Naive thymus-derived CD8-positive, alpha-beta T cell (primary cell): Measurements from ENCODE around the gene MACROH2A2. TPM values are rescaled to one million over a fixed set of nuclear protein-coding genes. Genes with fewer than 3 reads are reported as not detected.

ENCODE experiments used
- ATAC-seq, 2 donors: fragments of 150-1000 bp; cut with Tn5 transposase in 1 of 2; sonication (Bioruptor Pico), chemical (Tn5 transposase) in 1 of 2; 1 replicate in 1 of 2; 2 replicates in 1 of 2; pipeline ENCODE4 v1.10.0; 2021; ENCODE audit warnings: mild to moderate bottlenecking in 2 of 2, moderate library complexity in 2 of 2
- POLR2A ChIA-PET: fragments of 350-600 bp; sonication (Branson Sonifier 250); formaldehyde crosslinking; loops from one replicate; lab custom pipeline; 2021; ENCODE audit warnings: antibody characterized with exemption; lab: Charles Lee
- DNase-seq, 10 donors: peaks; one replicate each; pipeline versions ENCODE4 v3.0.0 to v3.0.0-alpha.2; 2020 to 2022
- H3K27ac Mint-ChIP-seq, 10 donors: one replicate each; pipeline ENCODE4 v1.8.0; 2020 to 2022; ENCODE audit warnings: mild to moderate bottlenecking in 10 of 10, mixed read lengths in 10 of 10, moderate library complexity in 4 of 10, inconsistent platforms in 1 of 10
- H3K27me3 Mint-ChIP-seq, 5 donors: one replicate each; pipeline ENCODE4 v1.8.0; 2021 to 2022; ENCODE audit warnings: mixed read lengths in 5 of 5
- H3K36me3 Mint-ChIP-seq, 3 donors: one replicate each; pipeline ENCODE4 v1.8.0; 2020 to 2022; ENCODE audit warnings: mixed read lengths in 3 of 3, mild to moderate bottlenecking in 2 of 3, inconsistent platforms in 1 of 3
- H3K4me1 Mint-ChIP-seq, 4 donors: one replicate each; pipeline ENCODE4 v1.8.0; 2021 to 2022; ENCODE audit warnings: mixed read lengths in 4 of 4
- H3K4me3 Mint-ChIP-seq, 10 donors: one replicate each; pipeline ENCODE4 v1.8.0; 2020 to 2022; ENCODE audit warnings: mild to moderate bottlenecking in 10 of 10, mixed read lengths in 10 of 10, moderate library complexity in 6 of 10, inconsistent platforms in 1 of 10
- H3K9me3 Mint-ChIP-seq, 9 donors: one replicate each; pipeline ENCODE4 v1.8.0; 2020 to 2022; ENCODE audit warnings: mixed read lengths in 9 of 9, mild to moderate bottlenecking in 3 of 9, inconsistent platforms in 1 of 9, moderate library complexity in 1 of 9
- polyA plus RNA-seq, 3 donors: library from polyadenylated mRNA; unstranded; fragments of 300-500 nt; fragmentation: Illumina TruSeq; gene quantifications; one replicate each; pipeline ENCODE4 v1.2.3, GENCODE V29; 2021
- total RNA-seq, 8 experiments: library from RNA in 2 of 8; stranded (reverse) in 2 of 8; gene quantifications; one replicate each; pipeline ENCODE4 v1.2.3 and lab custom pipeline; 2021 to 2026

Gene MACROH2A2
- total and polyA plus RNA-seq, 5 experiments from 2014 or later = 6.1 to 7.2 (median 6.7) TPM

DNA sequence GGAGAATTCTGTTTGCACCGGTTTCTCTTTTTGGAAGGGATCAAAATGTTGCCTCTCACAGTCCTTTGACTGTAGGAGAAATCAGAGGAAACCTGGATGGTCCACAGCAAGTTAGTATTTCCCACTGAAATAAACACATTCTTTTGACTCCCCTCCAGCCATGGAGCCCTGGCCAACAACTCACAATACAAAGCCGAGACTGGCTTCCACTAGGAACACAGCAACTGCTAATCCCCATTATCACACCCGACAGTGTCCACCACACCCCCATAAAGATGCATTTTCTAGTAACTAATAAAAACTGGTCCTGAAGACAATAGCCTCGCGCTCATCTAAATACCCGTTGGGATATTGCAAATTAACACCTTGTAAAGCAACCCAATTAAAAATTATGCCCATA lies 798 bp upstream of the MACROH2A2 start:
- POLR2A ChIA-PET = no interaction called here
- no peak for ATAC-seq
- H3K4me1 Mint-ChIP-seq = peaks cover 4 to 11% (median 10%) of the 10 kb centered on the region in 4 donors
- no peaks in the 10 kb centered on the region for H3K9me3 Mint-ChIP-seq
- H3K4me3 Mint-ChIP-seq = peak overlapping the region in 6 of 10 donors; percentile 82 to 90 (median 83)
- no peak overlapping the region for H3K27ac Mint-ChIP-seq
- no peaks in the 10 kb centered on the region for H3K36me3 Mint-ChIP-seq
- no peak for DNase-seq
- H3K27me3 Mint-ChIP-seq = peaks cover 20 to 48% (median 39%) of the 10 kb centered on the region in 5 donors

- Mint-ChIP-seq H3K9me3 (no peaks in the 10 kb centered on the region), H3K4me1 (peaks cover 4 to 11% (median 10%) of the 10 kb centered on the region in 4 donors), H3K36me3 (no peaks in the 10 kb centered on the region), H3K27me3 (peaks cover 20 to 51% (median 39%) of the 10 kb centered on the region in 5 donors), H3K27ac (peak overlapping the region in 1 of 10 donors; percentile 44), H3K4me3 (peak overlapping the region; percentile 18 to 90 (median 76))
- DNase-seq (no peak), ATAC-seq (no peak)
- POLR2A ChIA-PET = no interaction called here
These were observed 683 bp downstream of the MACROH2A2 start for GRCh38 chr10:70053218-70053840.

DNA sequence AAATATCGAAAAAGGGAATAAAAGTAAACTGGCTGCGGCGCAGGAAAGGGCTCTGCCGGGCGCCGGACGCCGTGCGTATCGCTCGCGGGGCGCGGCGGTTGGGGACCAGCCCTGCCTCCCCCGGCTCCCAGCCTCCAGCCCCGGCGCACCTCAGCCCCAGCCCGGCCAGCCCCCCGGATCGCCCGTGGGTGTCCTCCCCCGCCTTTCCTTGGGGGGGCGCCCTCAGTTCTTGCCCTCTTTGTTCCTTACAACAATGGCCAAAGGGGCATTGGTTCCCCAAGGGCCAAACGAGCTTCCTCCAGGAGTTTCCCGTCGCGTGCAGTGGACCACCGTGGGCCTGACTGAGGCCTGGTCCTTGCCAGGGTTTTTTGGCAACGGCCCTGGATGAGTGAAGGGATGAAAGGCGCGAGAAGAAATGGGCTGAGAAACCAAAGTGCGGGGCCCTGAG lies 1.2 kb downstream of the MACROH2A2 start:
- Mint-ChIP-seq H3K27me3 (peaks cover 20 to 51% (median 39%) of the 10 kb centered on the region in 5 donors), H3K36me3 (no peaks in the 10 kb centered on the region), H3K9me3 (no peaks in the 10 kb centered on the region), H3K4me1 (peaks cover 4 to 11% (median 10%) of the 10 kb centered on the region in 4 donors), H3K4me3 (peak overlapping the region in 4 of 10 donors; percentile 40 to 82 (median 64)), H3K27ac (no peak overlapping the region)
- peak in 1 of 10 donors; percentile 1 for DNase-seq
- ATAC-seq = no peak
- POLR2A ChIA-PET = no interaction called here

- ATAC-seq (no peak), DNase-seq (no peak)
- POLR2A ChIA-PET = no interaction called here
These were observed 2.3 kb downstream of the MACROH2A2 start for GRCh38 chr10:70054902-70055301.

GRCh38 chr10:70055550-70055949 lies 2.9 kb downstream of the MACROH2A2 start:
- DNase-seq (no peak), ATAC-seq (no peak)
- Mint-ChIP-seq H3K9me3 (no peaks in the 10 kb centered on the region), H3K27me3 (peaks cover 20 to 44% (median 38%) of the 10 kb centered on the region in 5 donors), H3K4me3 (no peak overlapping the region), H3K4me1 (peaks cover 4 to 11% (median 10%) of the 10 kb centered on the region in 4 donors), H3K36me3 (no peaks in the 10 kb centered on the region), H3K27ac (peak overlapping the region in 1 of 10 donors; percentile 5)
- POLR2A ChIA-PET = no interaction called here

More at GRCh38 chr10:70054902-70055301, 2.3 kb downstream of the MACROH2A2 start:
- Mint-ChIP-seq H3K4me1 (peaks cover 4 to 11% (median 10%) of the 10 kb centered on the region in 4 donors), H3K27ac (no peak overlapping the region), H3K9me3 (no peaks in the 10 kb centered on the region), H3K4me3 (peak overlapping the region in 9 of 10 donors; percentile 6 to 82 (median 40)), H3K27me3 (peaks cover 20 to 47% (median 39%) of the 10 kb centered on the region in 5 donors), H3K36me3 (no peaks in the 10 kb centered on the region)

GRCh38 chr10:70057306-70057705 lies 4.7 kb downstream of the MACROH2A2 start:
- H3K4me3 Mint-ChIP-seq = no peak overlapping the region
- no peaks in the 10 kb centered on the region for H3K9me3 Mint-ChIP-seq
- peaks cover 8 to 28% (median 24%) of the 10 kb centered on the region in 5 donors for H3K27me3 Mint-ChIP-seq
- H3K27ac Mint-ChIP-seq = no peak overlapping the region
- ATAC-seq (no peak), DNase-seq (no peak)
- H3K36me3 Mint-ChIP-seq = no peaks in the 10 kb centered on the region
- POLR2A ChIA-PET = no interaction called here
- H3K4me1 Mint-ChIP-seq = peaks cover 1 to 8% (median 5%) of the 10 kb centered on the region in 4 donors

DNA sequence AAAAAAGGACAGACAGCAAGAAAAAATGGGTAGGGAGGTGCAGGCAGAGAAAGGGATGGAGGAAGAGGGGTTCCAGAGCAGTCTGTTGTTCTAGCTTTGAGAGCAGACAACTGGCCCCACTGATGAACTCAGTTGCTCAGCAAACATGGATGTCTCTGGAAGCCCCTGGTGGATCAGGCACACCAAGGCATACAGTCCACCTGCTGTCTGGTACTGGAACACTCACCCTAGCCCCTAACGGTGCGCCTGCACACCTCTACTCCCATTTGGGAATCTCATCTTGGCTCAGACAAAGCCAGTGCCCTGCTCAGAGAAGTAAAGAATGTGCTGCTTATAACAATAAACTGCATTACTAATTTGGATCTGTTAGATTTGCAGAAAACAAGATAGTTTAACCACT lies 7.7 kb downstream of the MACROH2A2 start:
- H3K4me3 Mint-ChIP-seq = no peak overlapping the region
- H3K9me3 Mint-ChIP-seq = no peaks in the 10 kb centered on the region
- POLR2A ChIA-PET = no interaction called here
- ATAC-seq (no peak), DNase-seq (no peak)
- peaks cover 0 to 14% (median 3%) of the 10 kb centered on the region in 5 donors for H3K27me3 Mint-ChIP-seq
- H3K36me3 Mint-ChIP-seq = no peaks in the 10 kb centered on the region
- H3K27ac Mint-ChIP-seq = no peak overlapping the region
- H3K4me1 Mint-ChIP-seq = no peaks in the 10 kb centered on the region

- peaks cover 0 to 2% (median 0%) of the 10 kb centered on the region in 4 donors for H3K4me1 Mint-ChIP-seq
- DNase-seq = no peak
- peaks cover 0 to 2% (median 0%) of the 10 kb centered on the region in 5 donors for H3K27me3 Mint-ChIP-seq
- H3K4me3 Mint-ChIP-seq = no peak overlapping the region
- H3K27ac Mint-ChIP-seq = no peak overlapping the region
- no peak for ATAC-seq
- POLR2A ChIA-PET = no interaction called here
- H3K36me3 Mint-ChIP-seq = no peaks in the 10 kb centered on the region
- H3K9me3 Mint-ChIP-seq = no peaks in the 10 kb centered on the region
These were observed 10.9 kb downstream of the MACROH2A2 start for GRCh38 chr10:70063418-70064098.

- H3K4me3 Mint-ChIP-seq = no peak overlapping the region
- peaks cover 0 to 2% (median 0%) of the 10 kb centered on the region in 4 donors for H3K4me1 Mint-ChIP-seq
- ATAC-seq (no peak), DNase-seq (no peak)
- POLR2A ChIA-PET = interaction anchor here (0.6 kb wide), 1 partner anchor 37 kb away, joined by 4 read pairs; no protein-coding TSS in a partner anchor
- peaks cover 0 to 2% (median 0%) of the 10 kb centered on the region in 5 donors for H3K27me3 Mint-ChIP-seq
- H3K36me3 Mint-ChIP-seq = no peaks in the 10 kb centered on the region
- no peaks in the 10 kb centered on the region for H3K9me3 Mint-ChIP-seq
- peak overlapping the region in 1 of 10 donors; percentile 57 for H3K27ac Mint-ChIP-seq
These were observed 11.8 kb downstream of the MACROH2A2 start for GRCh38 chr10:70064486-70064885.

- Mint-ChIP-seq H3K4me3 (no peak overlapping the region), H3K36me3 (no peaks in the 10 kb centered on the region), H3K4me1 (peaks cover 0 to 2% (median 0%) of the 10 kb centered on the region in 4 donors), H3K9me3 (no peaks in the 10 kb centered on the region), H3K27me3 (peaks cover 0 to 2% (median 0%) of the 10 kb centered on the region in 5 donors), H3K27ac (no peak overlapping the region)
- ATAC-seq (no peak), DNase-seq (no peak)
- POLR2A ChIA-PET = no interaction called here
These were observed 13.5 kb downstream of the MACROH2A2 start for GRCh38 chr10:70066190-70066589.

DNA sequence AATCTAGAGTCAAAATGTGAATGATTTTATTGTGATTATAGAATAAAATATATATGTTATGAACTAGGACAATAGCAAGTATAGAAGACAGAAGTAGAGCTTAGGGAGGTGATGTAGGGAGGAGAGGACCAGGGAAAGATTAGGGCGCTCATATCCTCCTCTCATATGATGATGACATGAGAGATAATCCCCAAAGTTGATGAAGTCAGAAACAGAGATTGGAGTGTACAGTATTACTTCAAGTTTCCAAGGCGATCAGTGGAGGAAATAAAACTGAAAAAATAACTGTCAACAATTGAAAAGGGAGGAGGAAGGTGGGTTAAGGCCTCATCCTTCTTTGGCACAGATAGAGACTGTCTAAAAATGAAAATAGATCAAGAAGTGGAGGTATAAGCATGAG lies 14.9 kb downstream of the MACROH2A2 start:
- H3K4me3 Mint-ChIP-seq = no peak overlapping the region
- peaks cover 0 to 2% (median 0%) of the 10 kb centered on the region in 4 donors for H3K4me1 Mint-ChIP-seq
- H3K27ac Mint-ChIP-seq = no peak overlapping the region
- no peak for ATAC-seq
- POLR2A ChIA-PET = no interaction called here
- H3K9me3 Mint-ChIP-seq = no peaks in the 10 kb centered on the region
- H3K36me3 Mint-ChIP-seq = no peaks in the 10 kb centered on the region
- peaks cover 0 to 2% (median 0%) of the 10 kb centered on the region in 5 donors for H3K27me3 Mint-ChIP-seq
- DNase-seq = no peak

GRCh38 chr10:70068925-70069324 lies 16.3 kb downstream of the MACROH2A2 start:
- H3K4me1 Mint-ChIP-seq = peaks cover 0 to 2% (median 0%) of the 10 kb centered on the region in 4 donors
- H3K27me3 Mint-ChIP-seq = peaks cover 0 to 2% (median 0%) of the 10 kb centered on the region in 5 donors
- no peak overlapping the region for H3K4me3 Mint-ChIP-seq
- H3K9me3 Mint-ChIP-seq = no peaks in the 10 kb centered on the region
- DNase-seq (no peak), ATAC-seq (no peak)
- no peak overlapping the region for H3K27ac Mint-ChIP-seq
- POLR2A ChIA-PET = no interaction called here
- H3K36me3 Mint-ChIP-seq = no peaks in the 10 kb centered on the region

- DNase-seq (no peak), ATAC-seq (no peak)
- POLR2A ChIA-PET = no interaction called here
- Mint-ChIP-seq H3K36me3 (no peaks in the 10 kb centered on the region), H3K27ac (no peak overlapping the region), H3K4me1 (peaks cover 0 to 2% (median 0%) of the 10 kb centered on the region in 4 donors), H3K27me3 (peaks cover 0 to 2% (median 0%) of the 10 kb centered on the region in 5 donors), H3K4me3 (no peak overlapping the region), H3K9me3 (no peaks in the 10 kb centered on the region)
These were observed 16.7 kb downstream of the MACROH2A2 start for GRCh38 chr10:70069346-70069745.
